Omental fat pad (tissue), 4 donors: ENCODE measurements around the gene GLMN. TPM values are rescaled to one million over a fixed set of nuclear protein-coding genes. Genes with fewer than 3 reads are reported as not detected.
"Not testable (repeated sequence)": the region's sequence is repeated elsewhere in the genome, so short reads cannot be mapped to it uniquely, and the experiment has no call there.

Experiments
- ATAC-seq: fragments of 150-250 bp; one replicate; pipeline ENCODE4 v1.9.1; 2016; ENCODE audit warnings: mild to moderate bottlenecking, moderate library complexity; ENCODE audit not compliant: low FRiP score
- DNase-seq: peaks from one replicate; pipeline ENCODE4 v3.0.0-alpha.2; 2019; ENCODE audit warnings: low spot score
- CTCF ChIP-seq, 3 donors: fragments of 450-650 bp; IDR thresholded peaks; one replicate each; pipeline ENCODE4 v1.5.1; 2016 to 2017; ENCODE audit warnings: antibody characterized with exemption in 3 of 3, mild to moderate bottlenecking in 3 of 3, moderate library complexity in 2 of 3
- total RNA-seq, 4 donors: library from RNA; depleted of rRNA; stranded (reverse); fragments of >200 nt; gene quantifications; one replicate each; pipeline ENCODE4 v1.1.0, GENCODE V29; 2016

GLMN gene
- total RNA-seq, 4 donors from 2014 or later: 7.0 to 12.6 (median 9.4) TPM

DNA sequence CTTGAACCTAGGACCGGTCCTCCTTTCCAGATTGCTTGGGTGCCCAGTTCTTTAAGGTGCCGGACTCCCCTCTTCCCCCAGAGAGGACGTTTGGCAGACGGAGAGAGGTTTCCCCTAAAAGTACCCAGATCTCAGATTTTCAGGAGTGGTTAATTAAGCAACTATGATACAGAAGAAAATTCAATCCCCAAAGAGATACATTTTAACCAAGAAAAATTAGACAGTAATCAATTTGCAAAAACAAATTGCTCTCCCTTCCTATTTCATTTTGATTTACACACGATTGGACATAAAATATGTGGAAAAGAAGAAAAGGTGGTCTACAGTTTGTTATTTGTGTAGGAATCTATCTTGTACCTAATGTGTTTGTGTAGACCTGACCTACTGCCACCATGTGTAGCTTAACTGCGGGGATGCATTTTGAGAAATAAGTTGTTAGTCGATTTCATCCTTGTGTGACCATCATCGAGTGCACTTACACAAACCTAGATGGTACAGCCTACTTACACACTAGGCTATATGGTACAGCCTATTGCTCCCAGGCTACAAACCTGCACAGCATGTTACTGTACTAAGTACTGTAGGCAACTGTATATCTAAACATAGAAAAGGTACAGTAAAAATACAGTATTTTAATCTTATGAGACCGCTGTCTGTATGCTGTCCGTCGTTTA lies 827 bp upstream of the GLMN start:
- ATAC-seq (no peak), DNase-seq (no peak)
- TF ChIP-seq CTCF (IDR thresholded peaks at IDR 0.05): no peak

DNA sequence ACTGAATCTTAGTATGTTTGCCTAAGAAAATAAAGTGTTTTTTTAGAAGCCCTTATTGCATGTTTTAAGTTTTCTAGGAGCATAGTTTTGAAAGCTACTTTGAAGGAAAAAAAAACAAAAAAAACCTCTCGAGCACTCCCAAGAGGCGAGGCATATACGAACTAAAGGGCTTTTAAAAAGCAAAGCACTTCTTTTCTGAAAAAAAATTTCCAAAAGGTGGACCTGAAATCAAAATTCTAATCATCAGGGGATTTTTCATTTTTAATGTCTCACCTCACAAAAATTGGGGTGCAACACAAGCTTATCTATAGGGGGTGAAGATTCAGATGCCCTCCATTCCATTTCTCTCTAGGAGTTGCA lies 594 bp downstream of the GLMN start:
- DNase-seq (no peak), ATAC-seq (no peak)
- TF ChIP-seq CTCF (IDR thresholded peaks at IDR 0.05): no peak

GRCh38 chr1:92291372-92291999 lies 7.3 kb downstream of the GLMN start:
- TF ChIP-seq CTCF (IDR thresholded peaks at IDR 0.05): no peak
- DNase-seq (no peak), ATAC-seq (no peak)

- not testable (repeated sequence) for DNase-seq, ATAC-seq
Observed at GRCh38 chr1:92281411-92281810, 17.4 kb downstream of the GLMN start.

DNA sequence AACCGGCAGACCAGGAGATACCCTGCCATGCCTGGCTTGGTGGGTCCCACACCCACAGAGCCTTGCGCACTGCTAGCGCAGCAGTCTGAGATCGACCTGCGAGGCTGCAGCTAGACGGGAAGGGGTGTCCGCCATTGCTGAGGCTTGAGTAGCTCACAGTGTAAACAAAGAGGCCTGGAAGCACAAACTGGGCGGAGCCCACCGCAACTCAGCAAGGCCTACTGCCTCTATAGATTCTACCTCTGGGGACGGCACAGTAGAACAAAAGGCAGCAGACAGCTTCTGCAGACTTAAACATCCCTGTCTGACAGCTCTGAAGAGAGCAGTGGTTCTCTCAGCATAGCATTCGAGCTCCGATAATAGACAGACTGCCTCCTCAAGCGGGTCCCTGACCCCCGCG lies 19.0 kb downstream of the GLMN start:
- not testable (repeated sequence) for DNase-seq, ATAC-seq

DNA sequence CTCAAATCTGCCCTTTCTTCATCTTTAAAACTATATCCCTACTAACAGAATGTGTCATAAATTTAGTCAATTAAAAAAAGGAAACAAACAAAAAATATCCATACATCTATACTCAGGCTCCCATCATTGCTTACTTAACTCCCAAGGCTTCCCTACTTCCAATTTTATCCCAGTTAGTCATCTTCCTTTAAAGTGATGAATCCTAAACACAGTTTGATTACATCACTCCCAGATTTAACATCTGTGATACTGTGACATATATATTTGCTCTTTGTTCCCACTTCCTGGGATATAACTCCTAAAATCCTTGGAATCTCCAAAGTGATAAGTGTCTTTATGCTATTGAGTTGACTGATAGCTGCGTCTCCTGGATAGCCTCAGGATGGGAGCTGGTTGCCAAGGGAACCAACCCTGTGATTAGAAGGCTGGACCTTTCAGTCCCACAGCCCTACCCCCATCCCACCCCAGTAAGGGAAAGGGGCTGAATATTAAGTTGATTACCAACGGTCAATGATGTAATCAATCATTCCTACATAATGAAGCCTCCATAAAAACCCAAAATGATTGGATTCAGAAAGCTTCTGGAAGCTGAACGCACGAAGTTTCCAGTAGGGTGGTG lies 21.6 kb downstream of the GLMN start:
- no peak for ATAC-seq

GRCh38 chr1:92276082-92276481 lies 22.7 kb downstream of the GLMN start:
- TF ChIP-seq CTCF (IDR thresholded peaks at IDR 0.05): no peak
- DNase-seq: no peak
- no peak for ATAC-seq

More for the DNA sequence above, 21.6 kb downstream of the GLMN start:
- no peak for TF ChIP-seq CTCF (IDR thresholded peaks at IDR 0.05)
- DNase-seq: no peak

DNA sequence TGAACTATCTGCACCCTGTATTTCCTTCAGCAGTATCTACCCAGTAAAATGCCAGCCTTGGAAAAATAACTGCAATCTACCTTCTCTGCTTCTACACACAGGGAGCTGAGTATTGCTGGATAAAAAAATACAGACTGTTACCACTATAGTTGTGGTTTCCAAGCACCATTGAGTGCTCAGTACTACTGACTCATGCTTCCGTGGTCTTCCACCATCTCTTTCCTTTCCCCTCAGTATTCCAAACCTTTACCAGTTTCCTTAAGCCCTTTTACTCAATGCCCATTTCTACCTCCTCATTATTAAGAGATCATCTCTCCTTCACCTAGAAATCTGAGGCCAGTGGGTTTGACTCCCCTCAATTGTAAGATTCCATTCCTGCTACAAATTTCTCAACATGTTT lies 23.8 kb downstream of the GLMN start:
- no peak for ATAC-seq
- TF ChIP-seq CTCF (IDR thresholded peaks at IDR 0.05): no peak
- DNase-seq: no peak
